ENCODE data around the gene FIGNL2.

- TF ChIP-seq CTCF (conservative IDR thresholded peaks at IDR 0.05) (no peak), ZFX (IDR thresholded peaks at IDR 0.05) (no peak)
Measured at GRCh38 chr12:51773145-51773869, 75.2 kb downstream of the FIGNL2 start.
